ENCODE data around the gene ARHGEF7. TPM values are rescaled to one million over a fixed set of nuclear protein-coding genes. Genes with fewer than 3 reads are reported as not detected.
A peak's percentile ranks its signal among the peaks of the same experiment; 100 is the strongest.

Gene ARHGEF7
- total RNA-seq, 4 donors from 2014 or later, result 88.7 to 119 (median 110) TPM

DNA sequence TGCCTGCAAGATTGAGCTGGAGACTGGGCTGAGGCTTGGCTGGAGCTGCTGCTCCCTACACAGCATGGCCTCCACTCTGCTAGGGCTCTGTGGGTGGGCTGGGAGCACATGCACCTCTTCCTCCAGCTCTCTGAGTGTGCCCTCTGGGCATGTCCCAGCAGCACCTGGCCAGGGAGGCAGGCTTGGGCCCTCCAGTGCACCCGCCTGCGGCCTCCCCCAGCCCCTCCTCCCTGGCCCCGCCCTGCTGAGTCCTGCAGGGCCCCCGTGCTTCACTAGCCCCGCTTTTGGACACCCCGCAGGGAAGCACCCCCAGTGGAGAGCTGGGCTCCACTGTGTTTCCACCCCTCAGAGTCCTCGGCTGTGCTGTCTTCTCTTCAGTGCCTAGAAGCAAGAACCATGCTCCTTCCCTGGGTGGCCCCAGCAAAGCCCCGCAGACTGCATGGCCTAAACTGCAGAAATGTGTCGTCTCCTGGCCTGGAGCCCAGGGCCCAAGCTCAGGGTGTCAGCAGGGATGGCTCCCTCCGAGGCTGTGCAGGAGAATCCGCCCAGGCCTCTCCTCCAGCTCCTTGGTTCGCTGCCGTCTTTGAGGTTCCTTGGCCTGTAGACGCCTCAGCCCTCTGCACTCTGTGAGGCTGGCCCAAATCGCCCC is 200.4 kb downstream of the ARHGEF7 start:
- DNase-seq (ENCODE audit: low spot score in 2 of 2), result no peak
- 69 to 70% methylated on average over 12 to 15 of the region's 15 CpGs for WGBS, 2 donors
- peaks cover 0 to 21% (median 3%) of the 10 kb centered on the region in 4 donors for H3K9me3 ChIP-seq
- peaks cover 0 to 17% (median 0%) of the 10 kb centered on the region in 4 donors for H3K4me1 ChIP-seq
- peaks cover 0 to 52% (median 0%) of the 10 kb centered on the region in 3 donors for H3K36me3 ChIP-seq
- TF ChIP-seq, protein P1, sequence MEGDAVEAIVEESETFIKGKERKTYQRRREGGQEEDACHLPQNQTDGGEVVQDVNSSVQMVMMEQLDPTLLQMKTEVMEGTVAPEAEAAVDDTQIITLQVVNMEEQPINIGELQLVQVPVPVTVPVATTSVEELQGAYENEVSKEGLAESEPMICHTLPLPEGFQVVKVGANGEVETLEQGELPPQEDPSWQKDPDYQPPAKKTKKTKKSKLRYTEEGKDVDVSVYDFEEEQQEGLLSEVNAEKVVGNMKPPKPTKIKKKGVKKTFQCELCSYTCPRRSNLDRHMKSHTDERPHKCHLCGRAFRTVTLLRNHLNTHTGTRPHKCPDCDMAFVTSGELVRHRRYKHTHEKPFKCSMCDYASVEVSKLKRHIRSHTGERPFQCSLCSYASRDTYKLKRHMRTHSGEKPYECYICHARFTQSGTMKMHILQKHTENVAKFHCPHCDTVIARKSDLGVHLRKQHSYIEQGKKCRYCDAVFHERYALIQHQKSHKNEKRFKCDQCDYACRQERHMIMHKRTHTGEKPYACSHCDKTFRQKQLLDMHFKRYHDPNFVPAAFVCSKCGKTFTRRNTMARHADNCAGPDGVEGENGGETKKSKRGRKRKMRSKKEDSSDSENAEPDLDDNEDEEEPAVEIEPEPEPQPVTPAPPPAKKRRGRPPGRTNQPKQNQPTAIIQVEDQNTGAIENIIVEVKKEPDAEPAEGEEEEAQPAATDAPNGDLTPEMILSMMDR (IDR thresholded peaks at IDR 0.05), result no peak
- no peak for TF ChIP-seq POLR2A (IDR thresholded peaks at IDR 0.05)
- TF ChIP-seq EP300 (IDR thresholded peaks at IDR 0.05), result no peak
- peak overlapping the region in 1 of 4 donors; percentile 38 for H3K27ac ChIP-seq
- no peaks in the 10 kb centered on the region for H3K27me3 ChIP-seq
- H3K4me3 ChIP-seq, result no peak overlapping the region

DNA sequence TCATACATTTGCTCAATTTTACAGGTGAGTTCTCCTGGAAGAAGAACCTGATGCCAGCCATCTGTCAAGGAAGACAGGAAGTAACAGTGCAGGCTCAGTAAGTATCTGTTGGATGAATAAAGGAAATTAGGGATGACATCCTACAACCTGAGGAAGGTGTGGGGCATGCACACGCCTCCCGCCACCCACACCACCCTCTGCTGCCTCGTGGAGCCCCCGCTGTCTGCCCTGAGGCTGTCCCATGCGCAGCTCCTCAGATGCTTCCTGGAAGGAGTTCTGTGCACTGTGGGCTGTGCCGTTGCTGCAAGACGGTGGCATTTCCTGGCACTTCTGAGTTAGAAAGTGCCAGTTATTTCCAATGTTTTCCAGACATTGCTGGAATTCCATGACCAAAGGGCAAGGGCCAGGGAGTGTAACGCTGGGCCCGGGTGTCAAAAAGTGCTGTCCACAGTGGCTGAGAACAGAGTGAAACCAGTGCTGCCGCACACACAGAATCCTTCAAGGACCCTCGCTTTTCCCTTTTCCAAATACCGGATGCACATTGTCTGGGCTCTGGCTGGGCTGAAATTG is 201.1 kb downstream of the ARHGEF7 start:
- peak overlapping the region in 2 of 4 donors; percentile 19 to 26 for H3K27ac ChIP-seq
- peaks cover 0 to 17% (median 0%) of the 10 kb centered on the region in 4 donors for H3K4me1 ChIP-seq
- H3K36me3 ChIP-seq, result peaks cover 0 to 44% (median 0%) of the 10 kb centered on the region in 3 donors
- TF ChIP-seq, protein P1 (IDR thresholded peaks at IDR 0.05), result no peak
- TF ChIP-seq EP300 (IDR thresholded peaks at IDR 0.05), result peak in 1 of 2 donors; percentile 56
- no peak overlapping the region for H3K4me3 ChIP-seq
- WGBS, 2 donors, result 43 to 47% methylated on average over 12 of the region's 12 CpGs
- no peaks in the 10 kb centered on the region for H3K27me3 ChIP-seq
- peaks cover 0 to 21% (median 3%) of the 10 kb centered on the region in 4 donors for H3K9me3 ChIP-seq
- no peak for DNase-seq (ENCODE audit: low spot score in 2 of 2)

DNA sequence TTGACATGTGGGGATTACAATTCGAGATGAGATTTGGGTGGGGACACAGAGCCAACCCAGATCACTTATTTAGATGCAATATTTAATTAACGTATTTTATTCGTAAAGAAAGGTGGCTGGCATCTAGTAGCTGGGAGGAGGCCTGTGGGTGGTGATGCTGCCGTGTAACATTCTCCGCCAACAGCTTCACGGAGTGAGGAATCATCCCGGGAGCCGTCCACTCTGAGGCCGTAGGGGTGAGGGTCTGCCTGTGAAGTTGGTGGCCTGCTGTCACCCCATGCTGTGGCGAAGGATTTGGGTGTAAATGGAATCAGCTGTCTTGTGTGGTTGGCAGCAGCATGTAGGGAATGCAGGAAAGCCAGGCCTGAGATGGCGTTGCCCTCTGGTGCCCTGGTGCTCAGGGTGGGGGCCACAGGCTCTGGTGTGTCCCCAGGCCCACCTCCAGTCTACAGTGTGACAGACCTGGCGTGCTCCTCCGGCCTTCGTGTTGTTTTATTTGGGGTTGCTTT is 202.0 kb downstream of the ARHGEF7 start:
- no peaks in the 10 kb centered on the region for H3K27me3 ChIP-seq
- peaks cover 0 to 14% (median 3%) of the 10 kb centered on the region in 4 donors for H3K9me3 ChIP-seq
- peaks cover 0 to 35% (median 0%) of the 10 kb centered on the region in 3 donors for H3K36me3 ChIP-seq
- DNase-seq (ENCODE audit: low spot score in 2 of 2), result no peak
- 88 to 92% methylated on average over 14 of the region's 14 CpGs for WGBS, 2 donors
- peak overlapping the region in 1 of 4 donors; percentile 26 for H3K27ac ChIP-seq
- H3K4me1 ChIP-seq, result peaks cover 0 to 17% (median 0%) of the 10 kb centered on the region in 4 donors
- TF ChIP-seq POLR2A (IDR thresholded peaks at IDR 0.05) (no peak), EP300 (IDR thresholded peaks at IDR 0.05) (no peak)
- TF ChIP-seq, protein P1 (IDR thresholded peaks at IDR 0.05), result no peak
- H3K4me3 ChIP-seq, result no peak overlapping the region

DNA sequence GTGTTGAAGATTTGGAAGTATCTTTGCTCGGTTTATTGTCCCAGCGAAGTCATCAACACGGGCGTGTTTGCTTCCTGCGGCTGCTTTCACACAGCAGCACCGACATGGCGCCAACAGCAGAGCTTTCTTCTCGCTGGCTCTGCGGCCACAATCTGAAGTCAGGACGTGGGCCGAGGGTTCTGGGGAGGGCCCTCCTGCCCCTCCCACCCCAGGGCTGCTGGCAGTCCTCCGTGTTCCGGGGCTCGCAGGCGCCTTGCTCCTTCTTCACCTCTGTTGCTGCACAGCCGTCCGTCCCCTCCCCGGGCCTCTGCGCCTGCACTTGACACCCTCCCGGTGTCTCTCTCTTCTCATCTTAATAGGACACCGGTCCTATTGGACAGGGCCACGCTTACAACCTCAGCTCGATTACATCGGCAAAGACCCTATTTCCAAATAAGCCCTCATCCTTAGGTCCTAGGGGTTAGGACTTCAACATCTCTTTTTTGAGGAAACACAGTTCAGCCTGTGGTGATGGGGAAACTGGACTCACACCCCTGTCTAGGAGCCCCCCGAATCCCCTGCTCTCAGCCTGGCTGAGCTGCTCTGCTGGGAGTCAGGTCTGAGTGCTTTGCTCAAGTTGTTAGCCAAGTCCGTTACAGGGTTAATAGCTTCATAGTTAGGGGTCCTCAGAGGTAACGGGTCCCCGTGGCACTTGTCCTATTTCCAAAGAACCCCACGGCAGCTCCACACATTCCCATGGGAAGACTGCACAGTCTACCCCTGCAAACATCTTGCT is 202.6 kb downstream of the ARHGEF7 start:
- WGBS, 2 donors, result 82 to 83% methylated on average over 29 of the region's 29 CpGs
- Histone ChIP-seq H3K27ac (no peak overlapping the region), H3K4me1 (peaks cover 0 to 17% (median 0%) of the 10 kb centered on the region in 4 donors), H3K9me3 (peaks cover 0 to 8% (median under 1%) of the 10 kb centered on the region in 4 donors), H3K27me3 (no peaks in the 10 kb centered on the region), H3K36me3 (peaks cover 0 to 29% (median 0%) of the 10 kb centered on the region in 3 donors), H3K4me3 (no peak overlapping the region)
- DNase-seq (ENCODE audit: low spot score in 2 of 2), result no peak
- TF ChIP-seq POLR2A (IDR thresholded peaks at IDR 0.05) (no peak), EP300 (IDR thresholded peaks at IDR 0.05) (no peak)
- TF ChIP-seq, protein P1 (IDR thresholded peaks at IDR 0.05), result no peak
